HG02938 (cell line): ENCODE data around the gene EHD1.

Experiments
- ATAC-seq: cut with Tn5 transposase; IDR thresholded peaks from one replicate; pipeline ENCODE4 v1.9.1; 2021; ENCODE audit warnings: mild to moderate bottlenecking, moderate library complexity; ENCODE audit not compliant: unreplicated experiment

The EHD1 gene

GRCh38 chr11:64875369-64876228 lies 2.8 kb downstream of the EHD1 start:
- ATAC-seq: no peak

- ATAC-seq: no peak
Measured at GRCh38 chr11:64874308-64875240, 3.8 kb downstream of the EHD1 start.

GRCh38 chr11:64872790-64873488 lies 5.5 kb downstream of the EHD1 start:
- ATAC-seq: no peak

- no peak for ATAC-seq
Measured at GRCh38 chr11:64871492-64871891, 6.9 kb downstream of the EHD1 start.

- ATAC-seq: no peak
Measured at GRCh38 chr11:64870893-64871466, 7.4 kb downstream of the EHD1 start.

GRCh38 chr11:64870176-64870892 lies 8.1 kb downstream of the EHD1 start:
- ATAC-seq: no peak

GRCh38 chr11:64869571-64870175 lies 8.7 kb downstream of the EHD1 start:
- no peak for ATAC-seq

- ATAC-seq: no peak
Measured at GRCh38 chr11:64868904-64869570, 9.4 kb downstream of the EHD1 start.

- ATAC-seq: no peak
Measured at GRCh38 chr11:64867748-64868462, 10.5 kb downstream of the EHD1 start.

- no peak for ATAC-seq
Measured at GRCh38 chr11:64866173-64866491, 12.3 kb downstream of the EHD1 start.

GRCh38 chr11:64865286-64866172 lies 12.9 kb downstream of the EHD1 start:
- ATAC-seq: no peak

- ATAC-seq: no peak
Measured at GRCh38 chr11:64864473-64865285, 13.7 kb downstream of the EHD1 start.

- no peak for ATAC-seq
Measured at GRCh38 chr11:64864135-64864472, 14.3 kb downstream of the EHD1 start.

- no peak for ATAC-seq
Measured at GRCh38 chr11:64863391-64864060, 14.9 kb downstream of the EHD1 start.

- ATAC-seq: no peak
Measured at GRCh38 chr11:64862987-64863390, 15.4 kb downstream of the EHD1 start.

- no peak for ATAC-seq
Measured at GRCh38 chr11:64861227-64861975, 17.0 kb downstream of the EHD1 start.
